GM21515 (cell line): ENCODE results near the gene YEATS2.
A peak's percentile ranks its signal among the peaks of the same experiment; 100 is the strongest.
"Not testable (repeated sequence)": the region's sequence is repeated elsewhere in the genome, so short reads cannot be mapped to it uniquely, and the experiment has no call there.

Source experiments
- ATAC-seq: cut with Tn5 transposase; IDR thresholded peaks from one replicate; pipeline ENCODE4 v1.9.1; 2021; ENCODE audit not compliant: unreplicated experiment

YEATS2 gene

GRCh38 chr3:183711516-183711915 is 13.9 kb downstream of the YEATS2 start:
- ATAC-seq, result no peak

DNA sequence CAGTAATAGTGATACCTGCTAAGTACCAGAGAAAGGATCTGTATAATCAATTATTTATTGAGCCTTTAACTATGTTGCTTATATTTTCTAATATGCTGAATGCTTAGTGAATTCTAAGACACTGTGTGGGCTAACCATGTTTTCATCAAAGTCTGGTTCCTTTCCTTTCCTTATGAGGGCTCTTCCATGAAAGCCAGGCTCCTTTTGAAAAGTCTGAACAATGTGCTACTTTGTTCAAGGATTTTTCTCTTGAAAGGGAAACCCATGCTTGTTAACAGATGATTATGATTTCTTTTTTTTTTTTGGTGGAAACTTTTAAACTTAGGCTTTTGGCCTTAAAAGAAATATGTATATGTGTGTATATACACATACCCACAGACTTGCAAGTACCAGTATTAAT is 17.0 kb downstream of the YEATS2 start:
- ATAC-seq, result no peak

- ATAC-seq, result no peak
Measured at GRCh38 chr3:183718012-183718411, 20.4 kb downstream of the YEATS2 start.

- ATAC-seq, result no peak
Measured at GRCh38 chr3:183725387-183725786, 27.8 kb downstream of the YEATS2 start.

GRCh38 chr3:183728204-183728603 is 30.6 kb downstream of the YEATS2 start:
- no peak for ATAC-seq

DNA sequence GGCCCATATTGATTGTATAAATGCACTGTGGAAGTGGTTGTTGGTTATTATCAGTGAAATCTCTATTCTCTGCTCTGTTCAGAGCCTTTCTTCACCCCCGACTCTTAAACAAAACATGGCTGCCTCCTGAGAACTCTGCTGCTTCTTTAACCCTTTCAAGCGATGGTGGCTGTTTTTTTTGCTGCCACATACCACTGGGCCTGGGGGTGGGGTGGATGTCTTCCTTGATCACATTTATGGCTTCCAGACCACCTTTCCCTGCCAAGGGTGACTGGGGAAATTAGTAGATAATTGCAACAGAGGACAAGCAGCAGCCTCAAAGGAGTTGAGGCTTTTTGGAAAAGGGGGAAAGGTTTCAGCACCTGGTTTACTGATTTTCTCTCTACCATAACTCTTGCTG is 32.8 kb downstream of the YEATS2 start:
- no peak for ATAC-seq

DNA sequence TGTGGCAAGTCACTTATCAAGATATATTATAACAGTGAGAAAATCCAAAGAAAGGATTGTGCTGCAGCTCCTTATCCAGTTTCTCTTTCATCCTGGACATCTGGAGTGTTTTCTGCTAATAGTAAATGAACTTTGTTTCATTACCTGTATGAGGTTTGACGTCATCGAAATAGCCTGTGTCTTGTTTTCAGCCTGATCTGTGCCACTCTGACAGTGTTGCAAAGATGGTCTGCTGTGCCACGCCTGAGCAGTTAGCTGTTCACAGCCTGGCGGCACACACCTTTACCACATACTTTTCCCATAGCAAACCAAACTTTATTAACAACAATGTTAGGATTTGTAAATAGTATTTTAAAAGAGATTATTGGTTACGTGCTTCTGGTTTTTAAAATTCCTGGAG is 34.0 kb downstream of the YEATS2 start:
- no peak for ATAC-seq

DNA sequence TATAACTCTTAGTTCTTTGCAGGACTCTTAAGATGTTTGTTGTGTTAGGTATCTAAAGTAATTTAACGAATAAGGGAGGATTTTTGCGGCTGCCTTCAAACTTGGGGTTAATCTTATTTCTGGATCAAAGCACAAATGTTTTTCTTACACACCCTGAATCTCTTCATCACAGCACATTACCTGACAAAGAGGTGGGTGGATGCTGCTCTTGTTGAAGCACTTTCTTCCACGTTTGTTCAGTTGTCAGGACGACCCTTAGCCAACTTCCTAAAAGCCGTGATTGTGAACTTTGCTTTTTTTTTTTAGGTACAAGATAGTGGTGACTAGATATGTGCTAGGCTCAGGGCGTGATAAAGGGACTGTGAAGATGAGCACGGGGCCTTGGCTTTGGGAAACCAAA is 36.0 kb downstream of the YEATS2 start:
- ATAC-seq, result no peak

GRCh38 chr3:183734750-183735494 is 37.3 kb downstream of the YEATS2 start:
- no peak for ATAC-seq

- no peak for ATAC-seq
Measured at GRCh38 chr3:183737116-183737515, 39.5 kb downstream of the YEATS2 start.

DNA sequence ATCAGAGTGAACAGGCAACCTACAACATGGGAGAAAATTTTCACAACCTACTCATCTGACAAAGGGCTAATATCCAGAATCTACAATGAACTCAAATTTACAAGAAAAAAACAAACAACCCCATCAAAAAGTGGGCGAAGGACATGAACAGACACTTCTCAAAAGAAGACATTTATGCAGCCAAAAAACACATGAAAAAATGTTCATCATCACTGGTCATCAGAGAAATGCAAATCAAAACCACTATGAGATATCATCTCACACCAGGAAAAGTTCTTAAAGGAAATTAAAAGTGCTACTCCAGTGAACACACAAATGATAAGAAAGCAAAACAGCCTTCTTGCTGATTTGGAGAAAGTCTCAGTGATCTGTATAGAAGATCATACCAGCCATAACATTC is 42.6 kb downstream of the YEATS2 start:
- ATAC-seq, result not testable (repeated sequence)

DNA sequence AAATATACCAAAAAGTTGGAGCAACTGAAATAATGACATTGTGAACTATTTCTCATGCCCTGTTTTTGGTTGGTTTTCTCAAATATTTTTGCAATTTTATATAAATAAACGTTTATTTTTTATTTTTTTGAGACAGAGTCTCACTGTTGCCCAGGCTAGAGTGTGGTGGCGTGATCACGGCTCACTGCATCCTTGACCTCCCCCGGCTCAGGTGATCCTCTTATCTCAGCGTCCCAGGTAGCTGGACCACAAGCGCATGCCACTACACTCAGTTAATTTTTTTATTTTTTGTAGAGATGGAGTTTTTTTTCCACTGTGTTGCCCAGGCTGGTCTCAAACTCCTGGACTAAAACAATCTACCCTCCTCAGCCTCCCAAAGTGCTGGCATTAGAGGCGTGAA is 45.6 kb downstream of the YEATS2 start:
- no peak for ATAC-seq

DNA sequence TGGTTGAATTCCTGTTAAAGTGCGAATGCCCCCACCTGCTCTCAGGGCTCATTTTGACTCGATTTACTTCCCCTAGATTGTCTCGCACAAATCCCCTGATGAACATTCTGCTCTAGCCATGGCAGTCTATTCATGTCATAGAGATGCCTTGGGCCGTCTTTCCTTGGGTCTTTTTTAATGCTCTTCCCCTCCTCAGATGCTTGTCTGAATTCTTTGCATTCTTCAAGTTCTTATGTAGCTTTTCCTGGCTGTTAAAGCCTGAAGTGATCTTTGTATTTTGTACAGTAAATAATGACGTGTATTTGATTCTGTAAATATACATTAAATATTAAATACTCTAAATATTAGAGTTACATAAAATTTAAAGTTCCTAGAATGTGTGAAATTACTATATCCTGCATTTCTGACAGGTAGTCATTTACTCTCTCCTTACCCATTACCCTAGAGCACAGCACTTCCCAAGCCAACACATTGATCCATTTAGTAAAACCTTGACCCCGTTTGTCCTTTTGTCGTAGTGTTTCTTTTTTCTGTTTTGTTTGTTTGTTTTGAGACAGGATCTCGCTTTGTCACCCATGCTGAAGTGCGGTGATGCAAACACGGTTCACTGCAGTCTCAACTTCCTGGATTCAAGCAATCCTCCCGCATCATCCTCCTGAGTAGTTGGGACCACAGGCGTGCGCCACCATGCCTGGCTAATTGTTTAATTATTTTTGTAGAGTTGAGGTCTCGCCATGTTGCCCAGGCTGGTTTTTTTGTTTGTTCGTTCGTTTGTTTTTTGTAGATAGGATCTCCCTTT is 47.9 kb downstream of the YEATS2 start:
- ATAC-seq, result no peak

GRCh38 chr3:183754052-183754451 is 56.5 kb downstream of the YEATS2 start:
- no peak for ATAC-seq

- ATAC-seq, result no peak
Measured at GRCh38 chr3:183762304-183762703, 64.7 kb downstream of the YEATS2 start.

DNA sequence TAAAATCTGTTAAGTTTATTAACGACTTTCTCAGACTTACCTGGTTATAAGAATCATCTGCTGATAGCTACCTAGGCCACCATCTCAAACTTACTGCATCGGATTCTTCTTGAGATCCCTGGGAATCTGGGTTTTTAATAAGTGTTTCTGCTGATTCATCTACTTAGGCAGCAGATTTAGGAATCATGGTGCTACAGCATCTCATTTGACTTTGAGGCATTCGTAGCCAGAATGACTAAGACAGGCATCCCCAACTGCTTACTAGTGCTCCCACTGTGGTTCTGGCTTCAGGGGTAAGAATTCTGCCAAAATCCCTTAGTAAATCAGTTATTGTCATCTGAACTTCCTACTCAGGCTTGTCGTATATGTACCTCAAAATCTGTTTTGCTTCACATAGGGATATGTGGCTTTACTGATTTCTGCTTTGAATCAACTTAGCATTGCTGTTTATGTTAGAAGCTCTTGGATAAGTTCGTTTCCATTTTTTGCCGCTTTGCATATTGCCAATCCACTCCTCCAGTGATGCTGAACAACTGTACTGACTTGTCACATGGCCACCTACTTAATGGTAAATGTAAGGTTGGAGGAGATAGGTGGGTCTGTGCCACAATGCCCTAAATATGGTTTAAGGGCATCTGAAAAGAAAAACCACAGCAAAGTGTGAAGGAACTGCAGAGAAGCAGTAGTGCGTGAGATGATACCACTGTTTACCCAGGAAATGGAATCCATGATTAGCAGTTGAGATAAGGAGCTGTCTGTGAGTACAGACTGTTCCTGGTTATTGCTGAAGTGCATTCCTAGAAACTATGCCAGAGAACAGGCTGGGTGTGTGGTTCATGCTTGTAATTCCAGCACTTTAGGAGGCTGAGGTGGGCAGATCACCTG is 67.5 kb downstream of the YEATS2 start:
- ATAC-seq, result no peak

- ATAC-seq, result no peak
Measured at GRCh38 chr3:183766107-183766506, 68.5 kb downstream of the YEATS2 start.

DNA sequence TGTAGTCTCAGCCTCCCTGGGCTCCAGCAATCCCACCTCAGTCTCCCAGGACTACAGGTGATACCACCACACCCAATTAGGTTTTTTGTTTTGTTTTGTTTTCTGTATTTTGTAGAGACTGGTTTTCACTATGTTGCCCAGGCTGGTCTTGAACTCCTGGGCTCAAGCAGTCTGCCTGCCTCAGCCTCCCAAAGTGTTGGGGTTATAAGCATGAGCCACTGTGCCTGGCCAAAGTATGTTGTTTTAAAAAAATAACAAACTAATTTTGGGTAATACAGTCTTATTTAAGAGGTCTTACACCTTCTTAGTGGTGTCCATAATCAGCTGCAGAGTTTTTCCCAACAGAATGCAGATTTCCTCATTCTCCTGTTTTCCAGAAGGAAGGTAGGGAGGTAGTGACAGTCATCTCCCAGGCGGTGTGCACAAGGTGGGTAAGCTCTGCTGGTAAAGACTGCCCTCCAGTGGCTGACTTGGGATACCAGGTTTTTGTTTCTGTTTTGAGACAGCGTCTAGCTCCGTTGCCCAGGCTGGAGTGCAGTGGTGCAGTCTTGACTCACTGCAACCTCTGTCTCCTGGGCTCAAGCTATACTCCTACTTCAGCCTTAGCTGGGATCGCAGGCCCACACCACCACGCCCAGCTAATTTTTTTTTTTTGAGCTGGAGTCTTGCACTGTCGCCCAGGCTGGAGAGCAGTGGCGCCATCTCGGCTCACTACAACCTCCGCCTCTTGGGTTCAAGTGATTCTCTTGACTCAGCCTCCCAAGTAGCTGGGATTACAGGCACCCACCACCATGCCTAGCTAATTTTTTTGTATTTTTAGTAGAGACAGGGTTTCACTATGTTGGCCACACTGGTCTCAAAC is 69.4 kb downstream of the YEATS2 start:
- peak; percentile 83 for ATAC-seq

- no peak for ATAC-seq
Measured at GRCh38 chr3:183768114-183768513, 70.5 kb downstream of the YEATS2 start.

DNA sequence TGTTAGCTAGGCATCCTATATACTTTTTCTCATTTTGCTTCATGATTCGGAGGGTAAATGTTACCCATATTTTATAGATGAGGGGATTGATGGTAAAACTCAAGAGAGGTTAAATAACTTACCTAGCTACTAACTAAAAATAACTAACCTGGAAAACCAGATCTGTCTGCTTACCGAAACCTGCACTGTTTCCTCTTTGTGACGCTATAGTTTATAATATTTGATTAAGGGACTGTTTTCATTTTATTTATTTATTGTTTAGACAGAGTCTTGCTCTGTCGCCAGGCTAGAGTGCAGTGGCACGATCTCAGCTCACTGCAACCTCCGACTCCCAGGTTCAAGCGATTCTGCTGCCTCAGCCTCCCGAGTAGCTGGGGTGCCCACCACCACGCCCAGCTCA is 71.9 kb downstream of the YEATS2 start:
- no peak for ATAC-seq

GRCh38 chr3:183774631-183775030 is 77.0 kb downstream of the YEATS2 start:
- no peak for ATAC-seq
